ENCODE data around the gene ZNF749.
A peak's percentile ranks its signal among the peaks of the same experiment; 100 is the strongest.

- TF ChIP-seq CTCF (conservative IDR thresholded peaks at IDR 0.05; ENCODE audit: low read depth, low read length) (peak; percentile 64), EZH2 (IDR thresholded peaks at IDR 0.05; ENCODE audit: borderline replicate concordance, low read depth, low read length, poor library complexity, severe bottlenecking) (no peak)
Observed at GRCh38 chr19:57477191-57478008, 42.3 kb downstream of the ZNF749 start, which contains the start of gene ZNF772.
